SK-N-SH (cell line): ENCODE data around the gene ZBTB49. TPM values are rescaled to one million over a fixed set of nuclear protein-coding genes. Genes with fewer than 3 reads are reported as not detected.
A peak's percentile ranks its signal among the peaks of the same experiment; 100 is the strongest.

Source experiments
- CTCF ChIA-PET: fragments of 300-600, 350-600 bp; formaldehyde crosslinking; extraction: SDS; loops from one replicate; lab custom pipeline; 2021; lab: Yijun Ruan, JAX
- POLR2A ChIA-PET: fragments of 350-600 bp; sonication (Branson Sonifier 250); formaldehyde crosslinking; extraction: SDS; loops from one replicate; lab custom pipeline; 2020; ENCODE audit warnings: antibody characterized with exemption, inconsistent platforms; lab: Yijun Ruan, JAX
- DNase-seq: peaks from one replicate; pipeline ENCODE4 v3.0.0; 2012
- H2AFZ ChIP-seq: fragments of 200-600 bp; sonication (generic); 2 replicates; pipeline ENCODE4 v1.8.1; 2016; ENCODE audit warnings: antibody characterized with exemption, mild to moderate bottlenecking, low read depth
- H3F3A ChIP-seq: fragments of 200-600 bp; sonication (generic); replicated peaks from 2 replicates; pipeline ENCODE3; 2016; ENCODE audit warnings: antibody characterized with exemption, mild to moderate bottlenecking; ENCODE audit not compliant: insufficient read depth
- H3K27ac ChIP-seq, 2 experiments: fragments of 200-500 bp in 1 of 2; fragments of 200-600 bp in 1 of 2; sonication (Bioruptor generic) in 1 of 2; sonication (generic), shearing (Covaris generic) in 1 of 2; 2 replicates each; pipeline versions ENCODE4 v1.5.1 to v1.6.1; 2014 to 2016; ENCODE audit warnings: low read depth in 2 of 2, inconsistent platforms in 1 of 2, low read length in 1 of 2, mild to moderate bottlenecking in 1 of 2, mixed read lengths in 1 of 2
- H3K27me3 ChIP-seq: fragments of 200-600 bp; sonication (generic), shearing (Covaris generic); 2 replicates; pipeline ENCODE4 v1.6.1; 2016; ENCODE audit warnings: mixed run types; ENCODE audit not compliant: insufficient read depth
- H3K36me3 ChIP-seq, 2 experiments: fragments of 200-500 bp in 1 of 2; fragments of 200-600 bp in 1 of 2; sonication (Bioruptor generic) in 1 of 2; sonication (generic) in 1 of 2; replicated peaks in 1 of 2; 2 replicates each; pipeline versions ENCODE3 to v1.5.1; 2014 to 2016; ENCODE audit warnings: low read length in 1 of 2, mild to moderate bottlenecking in 1 of 2; ENCODE audit not compliant: insufficient read depth in 2 of 2, control insufficient read depth in 1 of 2
- H3K4me1 ChIP-seq, 2 experiments: fragments of 200-500 bp in 1 of 2; fragments of 200-600 bp in 1 of 2; sonication (Bioruptor generic) in 1 of 2; sonication (generic), shearing (Covaris generic) in 1 of 2; 2 replicates each; pipeline versions ENCODE4 v1.5.1 to v1.6.1; 2014 to 2016; ENCODE audit warnings: low read depth in 1 of 2, low read length in 1 of 2, mixed run types in 1 of 2; ENCODE audit not compliant: insufficient read depth in 2 of 2, control insufficient read depth in 1 of 2
- H3K4me2 ChIP-seq: fragments of 200-600 bp; sonication (generic), shearing (Covaris generic); 2 replicates; pipeline ENCODE4 v1.6.1; 2017; ENCODE audit warnings: mixed run types
- H3K4me3 ChIP-seq, 2 experiments: fragments of 200-500 bp in 1 of 2; fragments of 200-600 bp in 1 of 2; sonication (Bioruptor generic) in 1 of 2; sonication (generic), shearing (Covaris generic) in 1 of 2; 2 replicates each; pipeline versions ENCODE4 v1.5.1 to v1.8.1; 2014 to 2016; ENCODE audit warnings: low read depth in 2 of 2, inconsistent platforms in 1 of 2, low read length in 1 of 2, mild to moderate bottlenecking in 1 of 2, mixed read lengths in 1 of 2, moderate library complexity in 1 of 2
- H3K79me2 ChIP-seq: fragments of 200-600 bp; sonication (generic); 2 replicates; pipeline ENCODE4 v1.8.1; 2017; ENCODE audit warnings: mild to moderate bottlenecking; ENCODE audit not compliant: insufficient read depth
- H3K9ac ChIP-seq: fragments of 200-600 bp; sonication (generic); 2 replicates; pipeline ENCODE4 v1.6.1; 2017; ENCODE audit warnings: mixed run types
- H3K9me2 ChIP-seq: fragments of 200-600 bp; sonication (generic); 2 replicates; pipeline ENCODE4 v1.6.1; 2017; ENCODE audit warnings: mixed run types
- H3K9me3 ChIP-seq: fragments of 200-600 bp; sonication (generic); 2 replicates; pipeline ENCODE4 v1.6.1; 2017; ENCODE audit warnings: mixed run types, mild to moderate bottlenecking, moderate library complexity
- H4K20me1 ChIP-seq: fragments of 200-600 bp; sonication (generic); 2 replicates; pipeline ENCODE4 v1.6.1; 2017; ENCODE audit warnings: mild to moderate bottlenecking, mixed run types; ENCODE audit not compliant: insufficient read depth
- CTCF ChIP-seq: fragments of 200-600 bp; sonication (generic); IDR thresholded peaks from 2 replicates; pipeline ENCODE4 v1.6.1; 2017; ENCODE audit warnings: antibody characterized with exemption, mild to moderate bottlenecking, moderate library complexity
- EZH2phosphoT487 ChIP-seq: fragments of 200-600 bp; sonication (generic); IDR thresholded peaks from 2 replicates; pipeline ENCODE4 v1.6.1; 2017; ENCODE audit warnings: low read depth, mixed run types, mild to moderate bottlenecking, antibody characterized with exemption, moderate library complexity, borderline replicate concordance
- FOXJ3 ChIP-seq: sonication (generic); formaldehyde crosslinking; IDR thresholded peaks from 2 replicates; pipeline ENCODE4 v1.5.1; 2020; ENCODE audit warnings: mild to moderate bottlenecking, missing genetic modification reagents
- GABPA ChIP-seq: IDR thresholded peaks from 2 replicates; pipeline ENCODE4 v1.4.0; 2012; ENCODE audit warnings: low read depth, mild to moderate bottlenecking
- GATA2 ChIP-seq: sonication (generic); formaldehyde crosslinking; IDR thresholded peaks from 2 replicates; pipeline ENCODE4 v1.5.0; 2020; ENCODE audit warnings: mild to moderate bottlenecking, missing genetic modification reagents
- JUND ChIP-seq: IDR thresholded peaks from 2 replicates; pipeline ENCODE4 v1.4.0; 2012
- MAX ChIP-seq: IDR thresholded peaks from 2 replicates; pipeline ENCODE4 v1.4.0; 2012; ENCODE audit warnings: low read depth
- MEF2A ChIP-seq: IDR thresholded peaks from 2 replicates; pipeline ENCODE4 v1.4.0; 2012; ENCODE audit warnings: low read depth, borderline replicate concordance
- POLR2AphosphoS5 ChIP-seq: IDR thresholded peaks from 2 replicates; pipeline ENCODE4 v1.6.1; 2012; ENCODE audit warnings: low read depth, low read length
- TAF1 ChIP-seq: IDR thresholded peaks from 2 replicates; pipeline ENCODE4 v1.6.1; 2012; ENCODE audit warnings: low read depth, mild to moderate bottlenecking, low read length, moderate library complexity, borderline replicate concordance
- TCF12 ChIP-seq: IDR thresholded peaks from 2 replicates; pipeline ENCODE4 v1.4.0; 2012
- YY1 ChIP-seq: IDR thresholded peaks from 2 replicates; pipeline ENCODE4 v1.4.0; 2012; ENCODE audit warnings: low read depth, mild to moderate bottlenecking
- WGBS: methylation state at CpG from one replicate; pipeline ENCODE4 v1.1.6; 2017; ENCODE audit warnings: low lambda C conversion rate; 5-methylcytosine and 5-hydroxymethylcytosine counted together
- polyA plus RNA-seq, 3 experiments: library from polyadenylated mRNA; depleted of rRNA; stranded (reverse); fragments of >200 nt; gene quantifications; 2 replicates each; pipeline ENCODE4 v1.2.3, GENCODE V29; 2012
- TF ChIP-seq, protein P1 (sequence below): fragments of 150-350 bp; IDR thresholded peaks from 2 replicates; pipeline ENCODE4 v1.6.1; 2017; ENCODE audit warnings: antibody characterized with exemption, low read length, low read depth, borderline replicate concordance
- TF ChIP-seq, protein P2 (sequence below): IDR thresholded peaks from 2 replicates; pipeline ENCODE4 v1.6.1; 2012; ENCODE audit warnings: mild to moderate bottlenecking, low read depth, low read length, moderate library complexity
- TF ChIP-seq, protein P3 (sequence below): IDR thresholded peaks from 2 replicates; pipeline ENCODE4 v1.4.0; 2012; ENCODE audit warnings: low read depth, borderline replicate concordance

Gene ZBTB49
- polyA plus RNA-seq, 1 of the 3 experiments (the other 2 are of a cell fraction): 3.1 TPM

DNA sequence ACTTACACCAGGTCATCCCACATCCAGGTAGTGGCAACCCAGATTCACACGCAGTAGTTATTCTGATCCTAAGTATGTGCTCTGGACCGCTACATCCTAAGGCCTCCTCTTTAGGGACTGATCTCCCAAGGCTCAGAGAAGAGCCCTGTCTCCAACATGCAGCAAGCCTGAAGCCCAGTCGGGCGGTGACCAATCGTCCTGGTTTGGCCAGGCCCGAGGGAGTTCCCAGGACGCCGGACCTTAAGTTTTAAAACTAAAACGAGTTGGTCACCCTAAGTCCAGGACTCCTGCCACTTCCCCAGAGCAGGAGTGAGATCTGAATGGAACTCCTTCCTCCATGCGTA, 482 bp upstream of the ZBTB49 start:
- peak overlapping the region; percentile 69 for H3K9ac ChIP-seq
- peaks cover 7% of the 10 kb centered on the region; the same call in 1 of the 2 replicates for H4K20me1 ChIP-seq
- peak overlapping the region in 1 of 2 experiments; percentile 51; a peak in 2 of 4 replicates for H3K27ac ChIP-seq
- H2AFZ ChIP-seq: peak overlapping the region; percentile 89
- peaks cover 7 to 15% of the 10 kb centered on the region in 2 experiments; a peak in 3 of 4 replicates for H3K4me1 ChIP-seq
- no peaks in the 10 kb centered on the region for H3K27me3 ChIP-seq
- ChIA-PET POLR2A (no interaction called here), CTCF (interaction anchor here (1.3 kb wide), 1 partner anchor 41 kb away, joined by 4 read pairs; no protein-coding TSS in a partner anchor)
- H3K4me2 ChIP-seq: peak overlapping the region; percentile 83
- TF ChIP-seq, protein P1, sequence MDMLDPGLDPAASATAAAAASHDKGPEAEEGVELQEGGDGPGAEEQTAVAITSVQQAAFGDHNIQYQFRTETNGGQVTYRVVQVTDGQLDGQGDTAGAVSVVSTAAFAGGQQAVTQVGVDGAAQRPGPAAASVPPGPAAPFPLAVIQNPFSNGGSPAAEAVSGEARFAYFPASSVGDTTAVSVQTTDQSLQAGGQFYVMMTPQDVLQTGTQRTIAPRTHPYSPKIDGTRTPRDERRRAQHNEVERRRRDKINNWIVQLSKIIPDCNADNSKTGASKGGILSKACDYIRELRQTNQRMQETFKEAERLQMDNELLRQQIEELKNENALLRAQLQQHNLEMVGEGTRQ: no peak
- TF ChIP-seq POLR2AphosphoS5 (no peak), MEF2A (no peak), GATA2 (CRISPR knock-in tag) (no peak), TCF12 (no peak), EZH2phosphoT487 (no peak), CTCF (no peak), FOXJ3 (CRISPR knock-in tag) (no peak), TAF1 (no peak), YY1 (no peak), GABPA (no peak), JUND (no peak), MAX (no peak)
- TF ChIP-seq, protein P2, sequence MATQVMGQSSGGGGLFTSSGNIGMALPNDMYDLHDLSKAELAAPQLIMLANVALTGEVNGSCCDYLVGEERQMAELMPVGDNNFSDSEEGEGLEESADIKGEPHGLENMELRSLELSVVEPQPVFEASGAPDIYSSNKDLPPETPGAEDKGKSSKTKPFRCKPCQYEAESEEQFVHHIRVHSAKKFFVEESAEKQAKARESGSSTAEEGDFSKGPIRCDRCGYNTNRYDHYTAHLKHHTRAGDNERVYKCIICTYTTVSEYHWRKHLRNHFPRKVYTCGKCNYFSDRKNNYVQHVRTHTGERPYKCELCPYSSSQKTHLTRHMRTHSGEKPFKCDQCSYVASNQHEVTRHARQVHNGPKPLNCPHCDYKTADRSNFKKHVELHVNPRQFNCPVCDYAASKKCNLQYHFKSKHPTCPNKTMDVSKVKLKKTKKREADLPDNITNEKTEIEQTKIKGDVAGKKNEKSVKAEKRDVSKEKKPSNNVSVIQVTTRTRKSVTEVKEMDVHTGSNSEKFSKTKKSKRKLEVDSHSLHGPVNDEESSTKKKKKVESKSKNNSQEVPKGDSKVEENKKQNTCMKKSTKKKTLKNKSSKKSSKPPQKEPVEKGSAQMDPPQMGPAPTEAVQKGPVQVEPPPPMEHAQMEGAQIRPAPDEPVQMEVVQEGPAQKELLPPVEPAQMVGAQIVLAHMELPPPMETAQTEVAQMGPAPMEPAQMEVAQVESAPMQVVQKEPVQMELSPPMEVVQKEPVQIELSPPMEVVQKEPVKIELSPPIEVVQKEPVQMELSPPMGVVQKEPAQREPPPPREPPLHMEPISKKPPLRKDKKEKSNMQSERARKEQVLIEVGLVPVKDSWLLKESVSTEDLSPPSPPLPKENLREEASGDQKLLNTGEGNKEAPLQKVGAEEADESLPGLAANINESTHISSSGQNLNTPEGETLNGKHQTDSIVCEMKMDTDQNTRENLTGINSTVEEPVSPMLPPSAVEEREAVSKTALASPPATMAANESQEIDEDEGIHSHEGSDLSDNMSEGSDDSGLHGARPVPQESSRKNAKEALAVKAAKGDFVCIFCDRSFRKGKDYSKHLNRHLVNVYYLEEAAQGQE: no peak
- TF ChIP-seq, protein P3, sequence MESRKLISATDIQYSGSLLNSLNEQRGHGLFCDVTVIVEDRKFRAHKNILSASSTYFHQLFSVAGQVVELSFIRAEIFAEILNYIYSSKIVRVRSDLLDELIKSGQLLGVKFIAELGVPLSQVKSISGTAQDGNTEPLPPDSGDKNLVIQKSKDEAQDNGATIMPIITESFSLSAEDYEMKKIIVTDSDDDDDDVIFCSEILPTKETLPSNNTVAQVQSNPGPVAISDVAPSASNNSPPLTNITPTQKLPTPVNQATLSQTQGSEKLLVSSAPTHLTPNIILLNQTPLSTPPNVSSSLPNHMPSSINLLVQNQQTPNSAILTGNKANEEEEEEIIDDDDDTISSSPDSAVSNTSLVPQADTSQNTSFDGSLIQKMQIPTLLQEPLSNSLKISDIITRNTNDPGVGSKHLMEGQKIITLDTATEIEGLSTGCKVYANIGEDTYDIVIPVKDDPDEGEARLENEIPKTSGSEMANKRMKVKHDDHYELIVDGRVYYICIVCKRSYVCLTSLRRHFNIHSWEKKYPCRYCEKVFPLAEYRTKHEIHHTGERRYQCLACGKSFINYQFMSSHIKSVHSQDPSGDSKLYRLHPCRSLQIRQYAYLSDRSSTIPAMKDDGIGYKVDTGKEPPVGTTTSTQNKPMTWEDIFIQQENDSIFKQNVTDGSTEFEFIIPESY: no peak
- peaks cover 85% of the 10 kb centered on the region for H3K79me2 ChIP-seq
- H3K9me2 ChIP-seq: no peaks in the 10 kb centered on the region
- no peak for DNase-seq
- H3K36me3 ChIP-seq: peaks cover 10 to 28% of the 10 kb centered on the region in 2 experiments
- no peaks in the 10 kb centered on the region for H3F3A ChIP-seq
- WGBS: 4% methylated on average over 10 of the region's 10 CpGs
- no peaks in the 10 kb centered on the region for H3K9me3 ChIP-seq
- peak overlapping the region; percentile 78 to 98 for H3K4me3 ChIP-seq
